PC-3 (cell line): ENCODE results near the gene SAT2.

Experiments used
- EZH2 ChIP-seq: fragments of 300-600 bp; sonication (generic); IDR thresholded peaks from one replicate; pipeline ENCODE4 v1.6.1; 2017; ENCODE audit warnings: antibody characterized with exemption, mild to moderate bottlenecking, low read length; ENCODE audit not compliant: unreplicated experiment
- EZH2phosphoT487 ChIP-seq: fragments of 300-600 bp; sonication (generic); IDR thresholded peaks from 2 replicates; pipeline ENCODE4 v1.6.1; 2018; ENCODE audit warnings: mild to moderate bottlenecking, antibody characterized with exemption, low read length, borderline replicate concordance
- TF ChIP-seq, protein P1 (sequence below): fragments of 300-600 bp; sonication (generic); conservative IDR thresholded peaks from 2 replicates; pipeline ENCODE4 v1.5.1; 2017; ENCODE audit warnings: antibody characterized with exemption, low read depth, mild to moderate bottlenecking, low read length

DNA sequence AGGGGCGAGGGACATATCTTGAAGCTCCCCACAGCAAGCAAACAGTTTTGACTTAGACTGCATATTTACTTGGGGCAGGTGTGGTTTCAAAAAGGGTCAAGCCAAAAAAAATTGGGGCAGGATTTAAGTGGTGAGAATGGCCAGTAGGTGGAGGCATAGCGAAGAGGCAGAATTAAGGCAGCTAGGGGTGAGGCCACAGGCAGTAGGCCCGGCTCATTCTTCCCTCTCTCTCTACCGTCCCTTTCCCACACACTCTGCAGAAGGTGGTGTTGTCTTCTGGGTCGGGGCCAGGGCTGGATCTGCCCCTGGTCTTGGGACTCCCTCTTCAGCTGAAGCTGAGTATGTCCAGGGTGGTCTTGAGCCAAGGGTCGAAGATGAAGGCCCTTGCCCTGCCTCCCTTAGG is 4.9 kb upstream of the SAT2 start:
- TF ChIP-seq EZH2, result no peak
- TF ChIP-seq, protein P1, sequence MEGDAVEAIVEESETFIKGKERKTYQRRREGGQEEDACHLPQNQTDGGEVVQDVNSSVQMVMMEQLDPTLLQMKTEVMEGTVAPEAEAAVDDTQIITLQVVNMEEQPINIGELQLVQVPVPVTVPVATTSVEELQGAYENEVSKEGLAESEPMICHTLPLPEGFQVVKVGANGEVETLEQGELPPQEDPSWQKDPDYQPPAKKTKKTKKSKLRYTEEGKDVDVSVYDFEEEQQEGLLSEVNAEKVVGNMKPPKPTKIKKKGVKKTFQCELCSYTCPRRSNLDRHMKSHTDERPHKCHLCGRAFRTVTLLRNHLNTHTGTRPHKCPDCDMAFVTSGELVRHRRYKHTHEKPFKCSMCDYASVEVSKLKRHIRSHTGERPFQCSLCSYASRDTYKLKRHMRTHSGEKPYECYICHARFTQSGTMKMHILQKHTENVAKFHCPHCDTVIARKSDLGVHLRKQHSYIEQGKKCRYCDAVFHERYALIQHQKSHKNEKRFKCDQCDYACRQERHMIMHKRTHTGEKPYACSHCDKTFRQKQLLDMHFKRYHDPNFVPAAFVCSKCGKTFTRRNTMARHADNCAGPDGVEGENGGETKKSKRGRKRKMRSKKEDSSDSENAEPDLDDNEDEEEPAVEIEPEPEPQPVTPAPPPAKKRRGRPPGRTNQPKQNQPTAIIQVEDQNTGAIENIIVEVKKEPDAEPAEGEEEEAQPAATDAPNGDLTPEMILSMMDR, result peak; percentile 56
- no peak for TF ChIP-seq EZH2phosphoT487
